ENCODE data around the gene LRRC27.

LRRC27 gene

DNA sequence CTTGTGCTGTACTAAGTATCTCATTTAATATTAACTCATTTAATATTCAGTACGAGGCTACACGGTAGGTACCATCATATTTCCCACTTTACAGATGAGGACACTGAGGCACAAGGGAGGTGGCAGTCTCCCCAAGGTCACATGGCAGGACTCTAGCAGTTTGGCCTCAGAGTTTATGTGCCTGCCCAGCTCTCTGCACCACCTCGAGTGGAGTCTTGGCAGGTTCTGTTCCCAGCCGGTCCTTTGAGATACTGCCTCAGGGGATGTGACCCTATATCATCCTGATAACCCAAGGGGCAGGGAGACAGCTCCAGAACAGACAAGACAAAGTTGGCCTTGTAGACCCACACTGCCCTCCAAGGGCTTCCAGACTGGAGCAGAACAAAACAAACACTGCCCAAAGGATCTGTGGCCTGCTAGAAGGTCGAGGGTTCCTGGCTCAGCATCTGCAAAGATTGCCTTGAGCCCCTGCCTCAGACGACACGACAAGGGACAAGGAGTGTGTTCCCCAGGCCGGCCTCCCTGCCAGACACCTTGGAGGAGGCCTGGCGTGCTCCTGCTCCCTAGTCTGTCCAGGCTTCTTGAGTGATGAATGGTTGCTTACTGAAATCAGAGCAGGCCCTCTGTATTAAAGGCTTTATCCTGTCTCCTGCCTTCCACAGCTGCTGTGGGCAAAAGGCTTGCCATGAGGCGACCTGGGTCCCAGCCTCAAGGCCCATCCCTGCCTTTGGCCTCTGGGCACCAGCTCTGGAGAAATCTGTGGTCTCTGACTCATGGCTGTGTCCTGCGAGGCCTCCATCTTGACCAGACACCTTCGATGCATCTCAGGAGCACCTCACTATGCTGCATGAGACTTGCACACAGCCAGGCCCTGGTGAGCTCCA, 61.1 kb downstream of the LRRC27 start:
- no peak for DNase-seq

DNA sequence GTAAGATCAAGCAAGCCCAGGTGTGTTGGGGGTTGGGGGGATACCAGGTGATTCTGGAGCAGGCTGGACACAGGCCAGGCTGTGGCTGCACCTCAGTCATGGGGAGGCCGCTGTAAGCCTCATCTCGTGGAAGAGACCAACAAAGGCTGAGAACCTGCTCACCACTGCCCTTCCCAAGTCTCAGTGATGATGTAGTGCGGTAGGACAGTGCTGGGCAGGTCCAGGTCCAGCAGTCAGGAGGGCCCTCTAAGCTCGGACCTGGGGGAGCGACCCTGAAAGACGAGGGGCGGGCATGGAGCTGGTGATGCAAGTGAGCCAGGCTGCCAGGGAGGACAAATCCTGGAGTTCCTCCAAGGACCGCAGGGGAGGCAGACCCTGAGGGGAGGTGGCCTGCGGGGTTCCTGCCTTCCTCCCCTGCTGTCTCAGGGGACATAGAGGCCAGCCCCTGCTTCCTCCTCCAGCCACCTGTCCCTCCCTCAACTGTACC, 61.7 kb downstream of the LRRC27 start:
- no peak for DNase-seq

DNA sequence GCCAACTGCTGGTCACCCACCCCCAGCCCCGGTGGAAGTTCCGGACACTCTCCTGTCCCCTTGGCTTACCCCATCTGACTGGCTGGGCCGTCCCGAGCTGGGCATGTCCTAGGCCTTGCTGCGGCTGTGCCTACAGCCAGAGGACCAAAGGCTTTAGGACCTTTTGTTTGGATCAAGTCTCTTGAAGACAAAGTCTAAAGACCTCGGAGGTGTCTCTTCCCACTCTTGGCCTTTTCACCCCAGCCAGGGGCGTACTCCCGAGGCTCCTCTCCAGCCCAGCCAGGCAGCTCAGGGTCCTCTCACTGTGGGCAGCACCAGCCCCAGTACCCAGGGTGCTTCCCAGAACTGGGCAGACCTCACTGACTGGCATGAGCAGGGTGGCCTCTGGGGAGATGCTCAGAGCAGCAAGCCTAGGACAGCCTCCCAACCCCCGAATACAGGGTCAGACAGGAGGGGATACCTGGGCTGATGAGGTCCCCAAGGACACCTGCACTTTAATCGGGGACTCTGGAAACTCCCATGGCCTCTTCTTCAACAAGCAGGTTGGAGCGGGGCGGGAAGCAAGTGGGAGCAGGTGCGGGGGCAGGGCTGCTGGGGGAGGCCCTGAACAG, 62.3 kb downstream of the LRRC27 start:
- no peak for DNase-seq

DNA sequence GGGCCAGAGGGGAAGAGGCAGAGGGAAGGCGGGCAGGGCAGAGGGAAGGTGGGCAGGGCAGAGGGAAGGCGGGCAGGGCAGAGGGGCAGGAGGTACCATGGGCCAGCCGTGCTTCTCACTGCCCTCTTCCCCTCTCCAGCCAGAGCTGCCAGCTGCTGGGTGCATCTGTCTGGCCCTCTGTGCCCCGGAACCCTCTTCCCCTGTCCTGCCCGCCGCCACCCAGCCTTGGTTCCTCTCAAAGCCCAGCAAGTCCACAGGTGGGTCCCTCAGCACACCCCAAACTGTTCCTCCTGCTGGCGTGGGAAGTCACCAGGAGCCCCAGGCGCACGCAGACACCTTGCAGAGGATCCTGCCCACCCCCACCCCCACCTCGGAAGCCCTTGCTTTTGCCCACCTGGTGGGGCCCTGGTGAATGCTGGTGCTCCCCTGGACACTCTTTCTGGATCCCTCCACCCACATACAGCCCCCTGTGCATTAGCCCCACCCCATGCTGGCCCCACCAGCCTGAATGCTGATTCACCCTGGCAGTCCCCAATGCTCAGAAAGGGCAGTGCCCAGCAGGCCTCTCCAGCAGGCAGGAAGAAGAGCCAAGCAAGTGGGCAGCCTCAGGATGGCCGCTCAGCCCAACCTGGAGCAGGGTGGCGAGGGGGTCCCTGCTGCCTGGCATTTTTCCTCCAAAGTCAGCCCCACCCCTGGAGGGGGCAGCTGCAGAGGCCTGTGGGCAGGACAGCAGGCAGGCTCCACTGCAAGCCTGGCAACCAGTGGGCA, 63.1 kb downstream of the LRRC27 start:
- no peak for DNase-seq

GRCh38 chr10:132395704-132396493, 63.9 kb downstream of the LRRC27 start:
- no peak for DNase-seq

DNA sequence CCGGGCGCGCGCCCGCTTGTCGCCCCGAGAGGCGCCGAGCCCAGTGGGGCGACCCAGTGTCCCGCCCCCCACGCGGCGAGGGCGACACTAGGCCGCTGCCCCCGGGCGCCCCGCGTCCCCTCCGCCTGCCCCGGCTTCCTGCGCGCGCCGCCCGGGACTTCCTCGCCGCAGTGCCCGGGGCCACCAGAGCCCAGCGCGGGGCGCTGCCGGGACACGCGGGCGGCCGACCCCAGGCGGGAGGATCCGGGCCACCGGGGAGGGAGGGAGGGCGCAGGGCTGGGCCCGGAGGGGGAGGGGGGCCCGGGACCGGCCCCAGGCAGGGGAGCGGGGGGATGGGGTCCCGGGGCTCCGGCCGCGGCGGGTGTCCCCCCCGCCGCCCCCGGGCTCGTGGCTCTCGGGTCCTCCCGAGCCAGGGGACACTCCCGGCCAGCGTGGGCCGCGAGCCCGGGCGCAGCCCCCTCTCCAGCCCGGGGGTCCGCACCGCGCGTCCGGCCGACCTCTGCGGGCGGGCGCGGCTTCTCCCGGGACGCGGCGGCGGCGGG, 64.6 kb downstream of the LRRC27 start:
- DNase-seq: no peak

GRCh38 chr10:132397036-132397541, 65.1 kb downstream of the LRRC27 start, which contains the start of gene PWWP2B:
PWWP2B (plus strand) TSS chr10:132397200; CDS start chr10:132397227, 27 bp downstream.
- DNase-seq: no peak

GRCh38 chr10:132397671-132398565, 65.9 kb downstream of the LRRC27 start:
- no peak for DNase-seq

- no peak for DNase-seq
Observed at GRCh38 chr10:132398566-132398991, 66.6 kb downstream of the LRRC27 start.

GRCh38 chr10:132399117-132400035, 67.4 kb downstream of the LRRC27 start:
- no peak for DNase-seq

DNA sequence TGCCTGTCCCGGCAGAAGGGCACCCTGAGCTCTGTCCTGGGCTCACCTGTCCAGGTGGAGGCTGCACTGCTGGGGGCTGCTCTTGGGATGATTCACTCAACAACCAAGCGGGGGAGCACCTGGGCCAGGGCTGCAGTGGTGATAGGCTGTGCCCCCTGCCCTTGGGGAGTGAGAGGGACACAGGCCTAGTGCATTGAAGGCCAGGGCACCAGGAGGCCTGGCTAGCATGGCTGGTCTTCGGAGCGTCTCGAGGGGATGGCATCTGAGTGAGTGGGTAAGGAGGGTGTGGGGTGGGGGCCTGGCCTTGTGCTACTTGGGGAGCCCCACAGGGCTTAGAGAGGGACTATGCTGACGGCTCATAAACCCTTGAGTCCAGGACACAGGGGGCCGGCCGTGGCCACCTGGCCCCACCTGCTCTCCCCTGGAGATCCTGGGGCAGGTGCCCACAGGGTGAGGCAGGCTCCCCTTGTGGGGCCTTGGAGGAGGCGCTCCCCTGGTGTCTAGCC, 68.1 kb downstream of the LRRC27 start:
- DNase-seq: no peak

DNA sequence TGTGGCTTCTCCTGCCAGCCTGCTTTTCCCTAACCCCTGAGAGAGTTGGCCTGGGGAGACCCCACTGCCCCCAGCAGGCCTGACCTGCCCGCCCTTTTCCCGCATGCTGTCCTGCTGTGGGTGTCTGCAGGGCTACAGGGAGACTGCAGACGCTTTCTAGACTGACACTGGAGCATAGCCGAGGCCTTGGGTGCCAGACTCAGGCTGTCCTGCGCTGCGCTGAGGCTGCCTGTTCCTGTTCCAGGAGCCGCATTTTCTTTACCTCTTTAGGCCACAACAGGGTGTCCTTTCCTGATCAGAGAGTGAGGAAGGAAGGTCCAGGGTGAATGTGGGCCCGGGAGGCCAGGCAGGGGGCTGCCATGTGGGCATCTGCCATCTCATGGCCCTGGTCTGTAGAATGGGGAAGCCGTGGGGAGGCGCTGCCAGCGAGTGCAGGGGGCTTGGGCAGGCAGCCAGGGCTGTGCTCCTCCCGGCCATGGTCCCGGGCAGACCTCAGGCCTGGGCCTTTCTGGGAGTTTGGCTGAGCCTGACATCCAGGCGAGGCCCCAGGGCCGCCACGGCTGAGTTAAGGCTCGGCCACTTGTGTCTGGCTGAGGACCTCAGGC, 68.7 kb downstream of the LRRC27 start:
- DNase-seq: no peak

DNA sequence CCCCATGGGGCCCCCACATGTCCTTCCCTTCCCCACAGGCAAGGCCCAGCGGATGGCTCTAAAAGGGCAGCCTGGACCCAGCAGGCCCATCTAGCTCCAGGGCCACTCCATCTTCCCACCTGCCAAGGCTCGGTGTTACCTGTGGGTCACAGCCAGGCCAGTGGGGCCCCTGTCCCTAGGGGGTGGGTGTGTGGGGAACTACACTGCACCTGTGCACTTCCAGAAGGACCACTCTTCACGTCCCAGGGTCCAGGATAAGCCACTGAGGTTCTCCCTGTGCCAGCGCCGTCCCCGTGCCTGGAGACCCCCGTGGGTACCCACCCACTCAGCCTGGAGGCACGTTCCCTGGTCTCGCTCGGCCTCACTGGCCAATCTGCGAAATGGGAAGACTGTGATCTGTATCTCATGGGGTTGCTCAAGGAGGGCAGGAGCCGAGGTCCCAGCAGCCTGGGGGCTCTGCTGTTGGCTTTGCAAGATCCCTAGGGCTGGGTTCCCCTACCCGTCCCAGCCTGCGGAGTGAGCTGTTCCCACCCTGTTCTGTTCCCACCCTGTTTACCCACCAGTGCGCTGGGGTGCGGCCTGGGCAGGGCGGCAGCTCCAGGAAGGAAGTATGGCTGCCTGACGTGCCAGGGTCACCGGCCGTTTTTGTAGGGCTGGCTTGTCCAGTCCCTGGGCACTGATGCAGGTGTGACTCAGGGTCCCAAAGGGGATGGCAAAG, 69.6 kb downstream of the LRRC27 start:
- no peak for DNase-seq

GRCh38 chr10:132402781-132403241, 70.8 kb downstream of the LRRC27 start:
- no peak for DNase-seq

GRCh38 chr10:132403511-132404168, 71.6 kb downstream of the LRRC27 start:
- DNase-seq: no peak

DNA sequence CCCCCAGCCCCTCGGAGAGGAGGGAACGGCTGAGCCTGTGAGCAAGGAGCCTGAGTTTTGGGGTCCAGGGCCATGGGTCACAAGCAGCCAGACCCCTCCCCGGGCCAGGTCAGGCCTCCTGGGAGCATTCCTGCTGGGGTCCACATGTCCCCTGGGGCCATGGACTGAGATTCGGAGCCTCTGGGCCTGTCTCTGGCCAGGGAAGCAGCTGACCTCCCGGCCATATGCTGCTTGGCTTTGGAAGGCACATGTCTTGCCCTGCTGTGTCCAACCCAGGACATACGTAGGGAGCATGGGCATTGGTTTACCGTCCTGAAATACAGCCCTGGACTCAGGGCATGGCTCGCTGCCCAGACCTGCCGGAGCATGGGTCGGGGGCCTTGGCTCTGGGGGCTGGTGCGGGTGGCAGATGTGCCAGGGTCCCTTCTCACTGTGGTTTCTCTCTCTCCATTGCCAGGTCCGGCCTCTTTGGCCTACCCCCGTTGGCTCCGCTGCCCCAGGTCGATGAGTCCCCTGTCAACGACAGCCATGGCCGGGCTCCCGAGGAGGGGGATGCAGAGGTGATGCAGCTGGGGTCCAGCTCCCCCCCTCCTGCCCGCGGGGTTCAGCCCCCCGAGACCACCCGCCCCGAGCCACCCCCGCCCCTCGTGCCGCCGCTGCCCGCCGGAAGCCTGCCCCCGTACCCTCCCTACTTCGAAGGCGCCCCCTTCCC, 72.3 kb downstream of the LRRC27 start:
- DNase-seq: no peak

DNA sequence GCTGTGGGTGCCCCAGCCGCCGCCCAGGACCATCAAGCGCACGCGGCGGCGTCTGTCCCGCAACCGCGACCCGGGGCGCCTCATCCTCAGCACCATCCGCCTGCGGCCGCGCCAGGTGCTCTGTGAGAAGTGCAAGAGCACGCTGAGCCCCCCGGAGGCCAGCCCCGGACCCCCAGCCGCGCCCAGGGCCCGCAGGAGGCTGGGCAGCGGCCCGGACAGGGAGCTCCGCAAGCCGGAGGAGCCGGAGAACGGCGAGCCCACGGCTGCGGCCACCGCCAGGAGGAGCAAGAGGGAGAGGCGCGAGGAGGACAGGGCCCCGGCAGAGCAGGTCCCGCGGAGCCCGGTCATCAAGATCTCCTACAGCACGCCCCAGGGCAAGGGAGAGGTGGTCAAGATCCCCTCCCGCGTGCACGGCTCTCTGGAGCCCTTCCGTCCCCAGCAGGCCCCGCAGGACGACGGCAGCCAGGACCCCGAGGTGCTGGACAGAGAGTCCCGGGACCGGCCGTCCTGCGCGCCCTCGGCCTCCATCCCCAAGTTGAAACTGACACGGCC, 73.0 kb downstream of the LRRC27 start:
- no peak for DNase-seq
